Breast epithelium (tissue), 3 donors: ENCODE measurements around the gene VMP1.

Source experiments
- CTCF ChIP-seq, 3 donors: fragments of 450-650 bp; IDR thresholded peaks; one replicate each; pipeline ENCODE4 v1.5.1; 2016 to 2017; ENCODE audit warnings: antibody characterized with exemption in 3 of 3, mild to moderate bottlenecking in 3 of 3, moderate library complexity in 3 of 3
- POLR2A ChIP-seq: fragments of 450-650 bp; IDR thresholded peaks from one replicate; pipeline ENCODE4 v1.6.1; 2016; ENCODE audit warnings: antibody characterized with exemption, mild to moderate bottlenecking, moderate library complexity
- POLR2AphosphoS5 ChIP-seq, 3 donors: sonication (generic); formaldehyde crosslinking; IDR thresholded peaks; one replicate each; pipeline ENCODE4 v1.6.1; 2017; ENCODE audit warnings: antibody characterized with exemption in 3 of 3

GRCh38 chr17:59695945-59696681, 11.3 kb upstream of the VMP1 start:
- TF ChIP-seq CTCF (IDR thresholded peaks at IDR 0.05) (no peak), POLR2AphosphoS5 (IDR thresholded peaks at IDR 0.05) (no peak), POLR2A (no peak)
